Fibroblast of mammary gland (primary cell): ENCODE data around the gene RASA3.

Source experiments
- DNase-seq: peaks from one replicate; pipeline ENCODE4 v3.0.0-alpha.2; 2010; ENCODE audit warnings: low read depth
- H3K4me3 ChIP-seq: 2 replicates; pipeline ENCODE4 v1.5.1; 2011; ENCODE audit warnings: low read depth, mild to moderate bottlenecking, low read length, moderate library complexity; ENCODE audit not compliant: control insufficient read depth
- CTCF ChIP-seq: conservative IDR thresholded peaks from 2 replicates; pipeline ENCODE4 v1.5.1; 2011; ENCODE audit warnings: low read depth, low read length, inconsistent platforms; ENCODE audit not compliant: control insufficient read depth, insufficient read depth

The RASA3 gene

GRCh38 chr13:114097893-114098688, 34.3 kb downstream of the RASA3 start:
- DNase-seq, result no peak
- H3K4me3 ChIP-seq, result no peak overlapping the region
- no peak for TF ChIP-seq CTCF

GRCh38 chr13:114097212-114097892, 35.1 kb downstream of the RASA3 start:
- no peak for TF ChIP-seq CTCF
- DNase-seq, result no peak
- H3K4me3 ChIP-seq, result no peak overlapping the region

GRCh38 chr13:114096811-114097211, 35.6 kb downstream of the RASA3 start:
- no peak overlapping the region for H3K4me3 ChIP-seq
- no peak for DNase-seq
- TF ChIP-seq CTCF, result no peak

GRCh38 chr13:114096031-114096485, 36.4 kb downstream of the RASA3 start:
- no peak overlapping the region for H3K4me3 ChIP-seq
- DNase-seq, result no peak
- TF ChIP-seq CTCF, result no peak

- no peak for TF ChIP-seq CTCF
- no peak for DNase-seq
- no peak overlapping the region for H3K4me3 ChIP-seq
Measured at GRCh38 chr13:114095486-114095885, 36.9 kb downstream of the RASA3 start.

- no peak for TF ChIP-seq CTCF
- no peak for DNase-seq
- H3K4me3 ChIP-seq, result no peak overlapping the region
Measured at GRCh38 chr13:114093118-114093517, 39.3 kb downstream of the RASA3 start.
